T follicular helper cell (primary cell): ENCODE measurements around the gene CLDN10.
"Not testable (repeated sequence)": the region's sequence is repeated elsewhere in the genome, so short reads cannot be mapped to it uniquely, and the experiment has no call there.

ENCODE experiments used
- DNase-seq: peaks from one replicate; pipeline ENCODE4 v3.0.0-alpha.2; 2020; ENCODE audit warnings: low read depth
- total RNA-seq, 2 experiments: gene quantifications; one replicate each; lab custom pipeline; 2026; lab: John Stamatoyannopoulos, UW

Gene CLDN10, protein sequence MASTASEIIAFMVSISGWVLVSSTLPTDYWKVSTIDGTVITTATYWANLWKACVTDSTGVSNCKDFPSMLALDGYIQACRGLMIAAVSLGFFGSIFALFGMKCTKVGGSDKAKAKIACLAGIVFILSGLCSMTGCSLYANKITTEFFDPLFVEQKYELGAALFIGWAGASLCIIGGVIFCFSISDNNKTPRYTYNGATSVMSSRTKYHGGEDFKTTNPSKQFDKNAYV
- total RNA-seq: 0 reads per million in 2 experiments

DNA sequence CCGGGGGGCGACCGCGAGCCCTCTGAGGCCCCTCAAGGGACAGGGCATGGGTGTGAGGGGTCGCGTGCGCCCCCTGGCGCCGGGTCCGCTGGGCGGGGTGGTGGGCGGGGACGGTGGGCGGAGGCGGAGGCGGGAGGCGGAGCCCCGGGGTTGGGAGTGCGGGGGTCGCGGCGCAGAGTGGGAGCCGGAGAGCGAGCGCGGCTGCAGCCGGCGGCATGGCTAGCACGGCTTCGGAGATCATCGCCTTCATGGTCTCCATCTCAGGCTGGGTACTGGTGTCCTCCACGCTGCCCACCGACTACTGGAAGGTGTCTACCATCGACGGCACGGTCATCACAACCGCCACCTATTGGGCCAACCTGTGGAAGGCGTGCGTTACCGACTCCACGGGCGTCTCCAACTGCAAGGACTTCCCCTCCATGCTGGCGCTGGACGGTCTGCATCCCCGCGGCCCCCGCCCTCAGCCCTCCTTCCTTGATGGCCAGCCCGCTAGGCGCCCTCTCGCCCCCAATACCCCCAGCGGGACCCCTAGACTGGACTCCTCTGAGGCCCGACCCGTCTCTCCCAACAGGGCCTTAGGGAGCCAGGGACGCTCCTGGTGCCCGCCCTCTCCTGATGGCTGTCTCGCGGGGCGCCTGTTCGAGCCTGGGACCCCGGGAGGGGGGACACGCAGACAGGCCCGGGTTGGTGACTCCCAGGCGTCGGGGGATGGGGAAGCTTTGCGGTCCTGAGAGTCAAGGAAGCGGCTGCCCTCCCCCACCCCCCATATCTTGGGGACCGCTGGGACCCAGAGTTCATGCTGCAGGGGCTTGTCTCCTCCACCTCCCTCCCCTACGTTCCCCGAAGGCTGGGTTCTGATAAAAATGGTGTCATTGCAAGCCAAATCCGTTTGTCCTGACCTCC, at the start of gene CLDN10:
Gene CLDN10, plus strand, starts transcription at position 182 of the 903 bp plus-strand sequence. Its CDS starts 34 bp downstream, at position 216.
- DNase-seq: no peak

DNA sequence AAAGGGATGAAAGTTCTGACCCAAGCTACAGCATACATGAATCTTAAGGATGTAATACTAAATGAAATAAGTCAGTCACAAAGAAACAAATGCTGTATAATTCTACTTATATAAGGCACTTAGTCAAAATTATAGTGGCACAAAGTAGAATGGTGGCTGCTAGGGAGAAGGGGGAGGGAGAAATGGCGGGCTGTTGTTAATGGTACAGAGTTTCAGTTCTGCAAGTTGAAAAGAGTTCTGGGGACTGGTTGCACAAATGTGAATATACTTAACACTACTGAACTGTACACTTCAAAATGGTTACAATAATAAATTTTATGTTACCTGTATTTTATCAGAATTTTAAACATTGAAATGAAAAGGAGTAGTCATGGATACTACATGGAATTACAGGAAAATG, 48.9 kb upstream of the CLDN10 start:
- no peak for DNase-seq

DNA sequence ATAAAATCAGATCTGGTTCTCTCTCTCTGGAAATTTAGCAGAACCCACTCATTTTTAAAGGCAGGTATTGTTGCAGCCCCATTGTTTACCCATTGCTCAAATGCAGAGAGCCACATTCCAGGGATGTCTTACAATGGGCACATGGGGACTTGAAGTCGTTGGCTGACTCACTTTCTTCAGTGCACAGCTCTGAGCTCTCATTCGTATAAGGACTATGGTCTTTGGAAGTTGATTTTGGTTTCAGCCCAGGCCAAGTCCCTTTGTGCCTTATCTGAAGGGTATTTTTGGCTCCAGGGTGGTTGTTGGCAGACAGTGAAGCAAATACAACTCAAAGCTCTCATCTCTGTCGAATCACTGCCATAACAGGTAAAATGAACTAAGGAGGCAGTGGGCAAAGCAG, 47.3 kb upstream of the CLDN10 start:
- no peak for DNase-seq

DNA sequence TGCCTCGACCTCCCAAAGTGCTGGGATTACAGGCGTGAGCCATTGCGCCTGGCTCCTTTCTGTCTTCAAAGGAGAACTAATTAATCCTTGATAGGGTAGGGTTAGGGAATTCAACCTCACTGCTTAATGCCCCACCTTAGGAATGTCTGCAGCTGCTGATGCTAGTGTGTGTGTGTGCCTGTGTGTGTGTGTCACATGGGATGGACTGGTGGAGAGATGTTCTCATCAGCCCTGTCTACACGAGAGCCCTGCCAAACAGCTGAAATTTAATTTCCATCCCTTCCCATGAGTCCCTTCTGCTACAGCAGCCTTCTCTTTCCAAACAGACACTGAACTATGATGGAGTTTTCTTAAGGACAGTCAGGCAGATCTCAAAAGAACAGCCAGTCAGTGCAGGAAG, 46.5 kb upstream of the CLDN10 start:
- DNase-seq: no peak

DNA sequence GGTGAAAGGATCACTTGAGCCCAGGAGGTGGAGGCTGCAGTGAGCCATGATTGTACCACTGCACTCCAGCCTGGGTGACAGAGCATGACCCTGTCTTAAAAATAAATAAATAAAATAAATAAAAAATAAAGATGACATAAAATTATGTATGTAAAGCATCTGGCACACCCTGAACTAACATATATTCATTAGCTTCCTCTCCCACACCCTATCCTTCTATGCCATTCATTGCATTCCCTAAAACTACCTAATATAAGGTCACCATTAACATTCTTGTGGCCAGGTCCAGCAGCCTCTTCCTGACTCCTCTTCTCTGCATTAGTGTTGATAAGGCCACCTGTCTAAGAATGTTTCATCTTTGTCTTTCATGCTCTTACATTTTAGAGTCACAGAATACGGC, 44.5 kb upstream of the CLDN10 start:
- no peak for DNase-seq

DNA sequence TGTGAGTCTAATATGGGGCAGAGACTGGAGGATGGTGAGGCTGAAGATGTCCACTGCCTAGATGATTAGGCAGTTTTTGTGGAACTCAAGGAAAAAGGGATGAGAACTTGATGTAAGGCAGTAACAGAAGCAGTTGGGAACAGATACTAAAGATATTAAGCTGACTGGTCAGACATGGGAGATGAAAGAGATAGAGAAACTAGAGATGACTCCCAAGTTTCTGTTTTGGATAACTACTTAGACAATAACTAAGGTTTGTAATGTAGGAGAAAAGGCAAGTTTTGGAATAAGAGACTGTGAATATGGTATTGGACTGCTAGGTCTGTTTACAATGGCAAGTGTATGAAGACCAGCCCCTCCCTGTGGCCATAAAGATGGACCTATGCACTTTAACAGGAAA, 43.5 kb upstream of the CLDN10 start:
- DNase-seq: no peak

DNA sequence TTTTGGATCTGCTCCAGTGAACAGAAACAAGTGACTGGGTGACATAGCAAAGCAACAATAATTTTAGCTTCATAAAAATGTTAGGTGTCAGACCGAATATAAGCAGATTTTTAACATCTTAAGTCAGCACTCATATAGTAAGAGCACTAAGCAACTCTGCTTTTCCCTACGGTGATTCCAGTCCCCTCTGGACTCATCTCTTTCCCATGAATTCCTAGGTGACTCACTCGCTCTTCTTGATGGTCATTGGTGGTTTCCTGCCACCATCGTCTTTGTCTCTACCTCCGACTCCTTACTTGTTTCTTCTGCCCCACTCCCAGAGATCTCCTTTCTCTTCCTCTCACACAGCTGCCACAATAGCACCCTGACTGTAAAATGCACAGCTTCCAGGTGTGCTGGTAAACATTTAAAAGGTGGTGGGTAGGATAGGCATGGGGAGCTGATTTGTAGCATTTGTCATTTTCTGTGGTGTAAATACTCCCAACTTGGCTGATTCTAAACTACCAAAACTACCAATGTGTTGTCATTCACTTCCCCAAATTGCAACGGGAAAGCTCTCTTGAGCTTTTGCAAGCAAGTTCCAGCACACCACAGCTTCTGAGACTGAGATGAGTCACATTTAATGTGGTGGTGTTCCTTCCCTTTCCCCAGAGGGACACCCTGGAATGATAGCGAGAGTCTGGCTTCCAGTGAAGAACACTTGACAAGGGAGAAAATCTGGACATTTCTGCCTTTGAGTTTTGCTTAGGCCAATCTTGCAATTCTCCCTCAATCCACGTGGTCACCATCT, 42.8 kb upstream of the CLDN10 start:
- DNase-seq: no peak

DNA sequence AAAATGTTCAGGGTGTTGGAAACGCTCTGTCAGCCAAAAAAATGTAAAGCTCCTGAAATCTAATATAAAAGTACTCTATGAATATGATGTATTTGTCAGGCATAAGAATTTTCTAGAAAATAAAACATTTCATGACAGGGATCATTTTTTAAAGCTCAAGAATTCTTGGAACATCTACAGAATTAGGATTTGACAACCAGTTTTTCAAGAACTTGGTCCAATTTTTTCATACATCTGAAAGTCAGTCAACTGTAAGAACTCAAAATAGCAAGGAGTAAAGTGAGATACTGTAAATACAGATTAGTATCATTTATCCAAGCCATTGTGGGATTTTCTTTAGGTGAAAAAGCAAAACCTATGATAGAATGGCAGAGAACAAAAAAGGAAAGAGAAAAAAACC, 41.6 kb upstream of the CLDN10 start:
- DNase-seq: no peak

DNA sequence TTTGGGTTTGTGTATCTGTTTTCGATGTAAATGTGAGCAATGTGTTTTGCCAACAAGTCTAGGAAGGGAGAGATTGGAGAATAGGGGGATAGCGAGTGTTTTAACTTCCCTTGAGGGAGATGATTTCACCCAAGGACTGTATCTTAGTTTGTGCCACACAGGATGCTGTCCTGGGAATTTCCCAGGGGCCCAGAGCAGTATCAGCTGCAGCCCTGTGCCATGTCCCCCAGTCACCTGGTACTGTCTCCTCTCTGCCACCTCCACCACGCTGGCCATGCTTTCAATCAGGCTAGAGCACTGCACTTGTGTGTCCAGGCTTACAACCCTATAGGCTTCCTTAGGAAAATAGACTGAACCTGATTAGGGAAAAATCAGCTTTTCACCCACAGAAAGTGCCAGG, 40.1 kb upstream of the CLDN10 start:
- DNase-seq: no peak

DNA sequence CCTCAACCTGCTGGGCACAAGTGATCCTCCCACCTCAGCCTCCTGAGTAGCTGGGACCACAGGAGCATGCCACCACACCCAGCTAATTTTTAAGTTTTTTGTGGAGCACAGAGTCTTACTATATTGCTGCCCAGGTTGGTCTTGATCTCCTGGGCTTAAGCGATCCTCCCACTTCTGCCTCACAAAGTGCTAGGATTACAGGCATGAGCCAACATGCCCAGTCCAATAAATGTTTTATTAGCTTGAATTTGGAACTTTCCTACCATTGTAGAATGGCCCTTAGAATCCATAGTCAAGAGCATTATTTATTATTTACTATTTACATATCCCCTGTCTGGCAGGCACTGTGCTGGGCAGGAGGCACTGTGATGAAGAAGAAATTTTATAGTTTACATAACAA, 39.6 kb upstream of the CLDN10 start:
- no peak for DNase-seq

DNA sequence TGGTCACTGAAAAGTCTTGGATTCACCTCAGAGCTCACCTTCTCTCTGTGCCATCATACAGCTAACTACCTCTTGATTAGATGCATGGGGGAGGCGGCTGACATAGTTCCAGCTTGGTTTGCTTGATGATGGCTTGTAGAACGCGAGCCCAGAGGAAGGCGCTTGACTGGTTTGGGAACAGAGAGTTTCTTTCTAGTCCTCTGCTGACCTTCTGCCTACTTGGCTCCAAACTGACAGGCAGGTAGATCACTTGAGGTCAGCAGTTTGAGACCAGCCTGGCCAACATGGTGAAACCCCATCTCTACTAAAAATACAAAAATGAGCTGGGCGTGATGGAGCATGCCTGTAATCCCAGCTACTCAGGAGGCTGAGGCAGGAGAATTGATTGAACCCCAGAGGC, 36.9 kb upstream of the CLDN10 start:
- DNase-seq: not testable (repeated sequence)

DNA sequence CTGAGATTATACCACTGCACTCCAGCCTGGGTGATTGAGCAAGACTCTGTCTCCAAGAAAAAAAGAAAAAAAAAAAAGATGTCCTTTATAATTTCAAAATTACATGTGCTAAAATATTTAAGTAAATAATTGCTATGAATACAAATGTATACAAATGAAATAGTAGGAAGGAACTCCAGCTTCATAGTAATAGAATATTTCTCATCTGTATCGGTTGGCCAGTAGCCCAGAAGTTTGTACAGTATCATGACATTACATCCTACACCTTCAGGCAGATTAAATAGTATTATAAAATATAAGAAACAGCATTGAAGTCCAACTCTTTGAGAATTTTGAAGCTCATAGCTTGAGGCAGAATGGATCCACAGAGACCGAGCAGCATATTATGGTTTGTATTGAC, 36.5 kb upstream of the CLDN10 start:
- no peak for DNase-seq

DNA sequence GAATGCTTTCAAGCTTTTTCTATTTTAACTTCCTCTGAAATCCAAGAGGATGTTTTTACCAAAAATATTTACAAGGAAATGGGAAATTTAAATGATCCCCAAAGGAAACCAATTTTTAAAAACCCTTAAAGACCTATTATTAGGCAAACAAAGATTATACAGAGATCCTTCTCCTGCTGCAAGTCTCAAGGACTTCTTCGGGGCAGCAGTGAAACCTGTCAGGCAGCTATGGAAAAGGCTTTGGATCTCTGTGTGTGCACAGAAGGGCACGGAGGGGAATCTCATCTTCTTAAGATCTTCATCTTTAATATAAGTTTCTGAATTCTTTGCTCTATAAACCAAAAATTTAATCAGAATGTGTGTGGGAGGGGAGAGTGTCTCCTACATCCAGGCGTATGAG, 36.0 kb upstream of the CLDN10 start:
- DNase-seq: no peak

DNA sequence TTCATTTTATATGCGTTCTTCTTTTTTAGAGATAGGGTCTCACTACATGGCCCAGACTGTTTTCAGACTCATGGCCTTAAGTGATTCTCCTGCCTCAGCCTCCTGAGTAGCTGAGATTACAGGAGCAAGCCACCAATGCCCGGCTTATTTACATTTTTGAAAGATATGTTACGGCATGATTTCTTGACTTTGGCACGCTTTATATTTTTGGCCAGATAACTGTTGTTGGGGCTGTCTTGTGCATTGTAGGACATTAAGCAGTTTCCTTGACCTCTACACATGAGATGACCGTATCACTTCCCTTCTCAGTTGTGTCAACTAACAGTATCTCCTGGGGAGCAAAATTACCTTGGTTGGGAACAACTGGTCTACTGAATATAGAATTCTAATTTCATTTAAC, 28.9 kb upstream of the CLDN10 start:
- no peak for DNase-seq

DNA sequence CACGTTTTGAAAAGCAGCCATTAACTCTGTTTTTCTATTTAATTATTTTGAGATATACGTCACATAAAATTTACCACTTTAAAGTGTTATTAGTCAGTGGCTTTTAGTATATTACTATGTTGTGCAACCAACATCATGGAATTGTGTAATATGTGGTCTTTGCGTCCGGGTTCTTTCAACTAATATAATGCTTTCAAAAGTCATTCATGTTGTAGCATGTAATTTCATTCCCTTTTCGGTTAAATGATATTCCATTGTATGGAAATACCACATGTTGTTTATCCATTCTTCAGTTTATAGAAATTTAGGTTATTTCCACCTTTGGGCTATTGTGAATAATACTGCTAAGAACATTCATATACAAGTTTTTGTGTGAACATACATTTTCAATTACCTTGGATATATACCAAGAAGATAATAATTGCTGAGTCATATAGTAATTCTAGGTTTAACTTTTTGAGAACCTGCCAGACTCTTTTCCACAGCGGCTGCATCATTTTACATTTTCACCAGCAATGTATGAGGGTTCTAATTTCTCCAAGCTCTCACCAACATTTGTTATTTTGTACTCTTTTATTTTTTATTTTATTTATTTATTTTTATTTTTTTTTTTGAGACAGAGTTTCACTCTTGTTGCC, 28.1 kb upstream of the CLDN10 start:
- no peak for DNase-seq

DNA sequence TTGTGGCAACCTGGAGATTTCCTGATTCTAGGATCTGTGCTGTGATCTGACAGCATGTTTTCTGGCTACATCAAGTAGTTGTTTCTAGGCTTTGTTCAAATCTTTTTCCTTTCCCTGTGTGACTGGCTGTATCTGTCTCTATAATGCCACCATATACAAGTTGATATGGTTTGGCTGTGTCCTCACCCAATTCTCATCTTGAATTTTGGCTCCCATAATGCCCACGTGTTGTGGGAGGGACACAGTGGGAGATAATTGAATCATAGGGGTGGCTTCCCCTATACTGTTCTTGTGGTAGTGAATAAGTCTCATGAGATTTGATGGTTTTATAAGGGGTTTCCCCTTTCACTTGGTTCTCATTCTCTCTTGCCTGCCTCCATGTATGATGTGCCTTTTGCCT, 24.6 kb upstream of the CLDN10 start:
- no peak for DNase-seq

DNA sequence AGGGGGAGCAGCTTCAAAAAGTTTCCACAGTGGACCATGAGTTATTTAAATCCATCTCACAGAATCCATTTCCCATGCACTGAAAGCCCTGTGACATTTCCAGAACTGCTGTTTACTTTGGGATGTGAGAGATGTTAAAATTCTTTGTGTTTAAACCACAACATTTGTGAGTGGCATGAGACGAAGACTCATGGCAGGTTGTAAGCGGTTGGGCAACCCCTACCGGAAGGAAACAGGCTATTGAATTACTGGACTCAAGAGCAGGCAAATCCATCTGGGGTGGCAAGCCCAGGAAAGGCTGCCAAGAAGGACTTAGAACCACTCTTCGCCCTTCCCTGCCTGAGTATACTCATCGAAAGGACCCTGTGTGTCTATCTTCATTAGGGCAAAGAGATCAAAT, 22.3 kb upstream of the CLDN10 start:
- no peak for DNase-seq

DNA sequence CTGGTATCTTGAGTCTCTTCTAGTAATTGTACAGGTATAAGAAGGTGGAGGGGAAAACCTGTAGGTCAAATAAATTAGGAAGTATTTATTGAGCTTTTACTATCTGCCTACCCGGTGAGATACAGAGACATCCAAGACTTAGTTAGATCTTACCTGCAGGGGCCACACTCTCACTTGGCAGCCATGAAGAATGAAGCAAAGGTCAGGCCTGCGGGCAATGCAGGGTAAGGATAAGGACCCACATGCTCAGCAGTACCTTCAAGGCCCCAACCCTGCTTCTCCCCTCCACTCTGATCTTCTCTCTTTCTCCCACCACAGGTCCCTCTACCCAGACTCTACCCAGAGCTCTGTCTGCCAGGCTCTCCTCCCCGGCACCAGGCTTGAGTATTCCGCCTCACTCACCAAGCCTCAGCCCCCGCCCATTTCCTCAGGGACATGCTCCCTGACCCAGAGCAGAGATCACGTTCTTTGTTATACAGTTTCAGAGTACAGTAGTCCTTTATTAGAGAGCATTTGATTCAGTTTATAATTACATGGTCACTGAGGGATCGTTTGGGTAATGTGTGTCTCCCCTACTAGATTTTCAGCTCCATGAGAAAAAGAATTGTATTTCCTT, 18.9 kb upstream of the CLDN10 start:
- DNase-seq: no peak

DNA sequence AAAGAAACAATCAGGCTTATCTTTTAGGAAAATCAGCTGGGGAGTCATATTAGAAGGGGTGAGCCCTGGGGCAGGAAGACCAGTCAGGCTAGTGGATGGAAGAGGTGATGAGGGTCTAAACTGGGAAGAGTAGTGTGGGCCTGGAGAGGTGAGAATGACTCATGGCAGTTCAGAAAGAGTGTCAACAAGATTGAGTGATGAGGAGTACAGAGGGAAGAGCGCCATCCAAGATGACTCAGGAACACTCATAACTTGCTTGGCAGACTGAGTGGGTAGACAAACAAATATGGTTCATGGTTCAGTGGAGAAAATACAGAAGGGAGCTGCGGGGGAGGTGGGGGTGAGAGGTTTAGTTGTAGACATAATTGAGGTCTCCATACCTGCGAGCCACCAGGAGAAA, 17.3 kb upstream of the CLDN10 start:
- no peak for DNase-seq

DNA sequence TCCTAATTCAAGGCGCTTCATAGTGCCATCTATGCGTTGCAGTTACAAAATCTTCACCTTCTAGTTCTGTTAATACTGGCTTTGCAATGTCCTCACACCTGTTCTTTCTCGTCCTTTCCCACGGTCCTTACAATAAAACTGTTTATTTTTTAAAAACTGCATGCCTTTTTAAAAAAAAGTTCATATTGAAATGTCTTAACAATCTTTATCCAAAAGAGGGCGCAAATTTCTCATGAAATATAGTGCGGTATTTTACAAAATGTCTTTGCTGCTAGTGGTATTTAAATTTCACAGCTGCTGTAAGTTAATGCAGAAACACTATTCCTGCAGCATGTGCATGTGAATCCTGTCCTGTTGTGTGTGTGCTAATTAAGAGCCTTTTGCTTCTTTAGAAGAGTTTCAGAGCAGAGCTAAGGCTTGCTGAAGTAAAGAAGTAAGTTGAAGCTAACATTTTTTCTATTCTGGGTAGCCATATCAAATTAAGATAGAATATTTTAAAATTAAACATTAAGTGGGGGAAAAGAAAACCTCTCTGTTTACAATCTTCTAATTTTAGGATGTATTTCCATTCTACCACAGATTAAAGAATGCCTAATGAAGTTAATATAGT, 15.8 kb upstream of the CLDN10 start:
- DNase-seq: no peak

DNA sequence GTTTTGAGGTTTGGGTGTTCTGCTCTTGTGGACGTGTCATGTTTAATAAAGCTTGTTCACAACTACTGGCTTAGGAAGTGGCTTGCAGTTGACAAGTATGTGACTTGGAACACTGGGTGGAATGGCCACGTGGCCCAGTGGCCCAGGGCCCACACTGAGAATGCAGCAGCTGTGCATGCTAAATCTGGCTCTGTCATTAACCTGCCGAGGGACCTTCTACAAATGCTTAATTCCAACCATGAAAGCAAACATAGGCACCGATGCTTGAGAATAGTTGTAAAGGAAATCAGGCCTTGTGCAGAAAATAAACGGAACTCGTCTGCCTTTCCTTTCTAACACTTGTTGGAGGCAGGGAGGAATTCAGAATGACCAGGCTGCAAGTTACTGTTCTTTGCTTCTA, 11.6 kb upstream of the CLDN10 start:
- DNase-seq: no peak
